HL-60 (cell line): ENCODE measurements around the gene MADCAM1.

Experiments
- GABPA ChIP-seq: IDR thresholded peaks from 2 replicates; pipeline ENCODE4 v1.6.1; 2012; ENCODE audit warnings: low read depth
- TF ChIP-seq, protein P1 (sequence below): IDR thresholded peaks from one replicate; pipeline ENCODE4 v1.5.1; 2011; ENCODE audit warnings: low read length, control low read depth, inconsistent platforms; ENCODE audit not compliant: insufficient read depth

DNA sequence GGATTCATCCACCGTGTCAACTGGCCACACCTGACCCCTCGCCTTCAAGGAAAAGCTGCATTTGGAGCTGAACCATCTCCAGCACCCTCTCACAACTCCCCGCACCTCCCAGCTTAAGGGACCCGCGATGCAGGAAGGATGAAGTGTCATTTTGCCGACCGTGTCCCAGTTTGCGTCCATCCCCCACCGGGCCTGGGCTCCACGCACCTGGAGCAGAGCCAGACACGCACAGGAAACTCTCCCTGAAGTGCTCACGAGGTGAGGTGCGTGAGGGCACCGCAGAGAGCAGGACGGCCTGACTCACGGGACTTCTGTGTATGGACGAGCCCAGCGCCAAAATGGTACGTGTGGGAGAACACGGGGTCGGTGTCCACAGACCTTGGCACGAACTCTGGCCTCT lies 42.7 kb upstream of the MADCAM1 start:
- TF ChIP-seq, protein P1, sequence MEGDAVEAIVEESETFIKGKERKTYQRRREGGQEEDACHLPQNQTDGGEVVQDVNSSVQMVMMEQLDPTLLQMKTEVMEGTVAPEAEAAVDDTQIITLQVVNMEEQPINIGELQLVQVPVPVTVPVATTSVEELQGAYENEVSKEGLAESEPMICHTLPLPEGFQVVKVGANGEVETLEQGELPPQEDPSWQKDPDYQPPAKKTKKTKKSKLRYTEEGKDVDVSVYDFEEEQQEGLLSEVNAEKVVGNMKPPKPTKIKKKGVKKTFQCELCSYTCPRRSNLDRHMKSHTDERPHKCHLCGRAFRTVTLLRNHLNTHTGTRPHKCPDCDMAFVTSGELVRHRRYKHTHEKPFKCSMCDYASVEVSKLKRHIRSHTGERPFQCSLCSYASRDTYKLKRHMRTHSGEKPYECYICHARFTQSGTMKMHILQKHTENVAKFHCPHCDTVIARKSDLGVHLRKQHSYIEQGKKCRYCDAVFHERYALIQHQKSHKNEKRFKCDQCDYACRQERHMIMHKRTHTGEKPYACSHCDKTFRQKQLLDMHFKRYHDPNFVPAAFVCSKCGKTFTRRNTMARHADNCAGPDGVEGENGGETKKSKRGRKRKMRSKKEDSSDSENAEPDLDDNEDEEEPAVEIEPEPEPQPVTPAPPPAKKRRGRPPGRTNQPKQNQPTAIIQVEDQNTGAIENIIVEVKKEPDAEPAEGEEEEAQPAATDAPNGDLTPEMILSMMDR: no peak
- TF ChIP-seq GABPA: no peak
